Measurements from ENCODE around the gene HTR1B.

The HTR1B gene, protein sequence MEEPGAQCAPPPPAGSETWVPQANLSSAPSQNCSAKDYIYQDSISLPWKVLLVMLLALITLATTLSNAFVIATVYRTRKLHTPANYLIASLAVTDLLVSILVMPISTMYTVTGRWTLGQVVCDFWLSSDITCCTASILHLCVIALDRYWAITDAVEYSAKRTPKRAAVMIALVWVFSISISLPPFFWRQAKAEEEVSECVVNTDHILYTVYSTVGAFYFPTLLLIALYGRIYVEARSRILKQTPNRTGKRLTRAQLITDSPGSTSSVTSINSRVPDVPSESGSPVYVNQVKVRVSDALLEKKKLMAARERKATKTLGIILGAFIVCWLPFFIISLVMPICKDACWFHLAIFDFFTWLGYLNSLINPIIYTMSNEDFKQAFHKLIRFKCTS

GRCh38 chr6:77463308-77463860 is at the start of gene HTR1B:
Gene HTR1B, minus strand, starts transcription at chr6:77463491. Its CDS starts 88 bp downstream, at chr6:77463403.
- H3K27ac ChIP-seq (ENCODE audit: low read depth, low read length) = no peak within 1 kb of the TSS
- no peaks in the 10 kb centered on the region for H3K4me1 ChIP-seq (ENCODE audit: control insufficient read depth, insufficient read depth, low read length, unreplicated experiment)
- no peaks in the 10 kb centered on the region for H3K79me2 ChIP-seq (ENCODE audit: control insufficient read depth, insufficient read depth, low read length, unreplicated experiment)
- H2AFZ ChIP-seq (ENCODE audit: low read length, unreplicated experiment) = peak within 1 kb of the TSS; percentile 68
- peaks cover 38% of the 10 kb centered on the region for H3K27me3 ChIP-seq (ENCODE audit: insufficient read depth, low read length)
- peak within 1 kb of the TSS; percentile 75 for H3K4me3 ChIP-seq (ENCODE audit: low read depth, low read length)
- no peaks in the 10 kb centered on the region for H3K36me3 ChIP-seq (ENCODE audit: insufficient read depth, low read length)

- Histone ChIP-seq H3K4me3 (ENCODE audit: low read depth, low read length) (no peak overlapping the region), H3K36me3 (ENCODE audit: insufficient read depth, low read length) (no peaks in the 10 kb centered on the region), H3K27me3 (ENCODE audit: insufficient read depth, low read length) (no peaks in the 10 kb centered on the region), H3K27ac (ENCODE audit: low read depth, low read length) (no peak overlapping the region), H3K79me2 (ENCODE audit: control insufficient read depth, insufficient read depth, low read length, unreplicated experiment) (no peaks in the 10 kb centered on the region), H3K4me1 (ENCODE audit: control insufficient read depth, insufficient read depth, low read length, unreplicated experiment) (no peaks in the 10 kb centered on the region), H2AFZ (ENCODE audit: low read length, unreplicated experiment) (no peak overlapping the region)
Observed at GRCh38 chr6:77512554-77512953, 49.3 kb upstream of the HTR1B start.

- Histone ChIP-seq H3K79me2 (ENCODE audit: control insufficient read depth, insufficient read depth, low read length, unreplicated experiment) (no peaks in the 10 kb centered on the region), H3K36me3 (ENCODE audit: insufficient read depth, low read length) (no peaks in the 10 kb centered on the region), H2AFZ (ENCODE audit: low read length, unreplicated experiment) (no peak overlapping the region), H3K4me1 (ENCODE audit: control insufficient read depth, insufficient read depth, low read length, unreplicated experiment) (no peaks in the 10 kb centered on the region), H3K27me3 (ENCODE audit: insufficient read depth, low read length) (no peaks in the 10 kb centered on the region), H3K27ac (ENCODE audit: low read depth, low read length) (no peak overlapping the region), H3K4me3 (ENCODE audit: low read depth, low read length) (no peak overlapping the region)
Observed at GRCh38 chr6:77511860-77512259, 48.6 kb upstream of the HTR1B start.

- H3K79me2 ChIP-seq (ENCODE audit: control insufficient read depth, insufficient read depth, low read length, unreplicated experiment) = no peaks in the 10 kb centered on the region
- H3K4me1 ChIP-seq (ENCODE audit: control insufficient read depth, insufficient read depth, low read length, unreplicated experiment) = no peaks in the 10 kb centered on the region
- no peaks in the 10 kb centered on the region for H3K36me3 ChIP-seq (ENCODE audit: insufficient read depth, low read length)
- H3K27me3 ChIP-seq (ENCODE audit: insufficient read depth, low read length) = no peaks in the 10 kb centered on the region; the same call in none of the 2 replicates
- no peak overlapping the region for H3K4me3 ChIP-seq (ENCODE audit: low read depth, low read length)
- no peak overlapping the region for H3K27ac ChIP-seq (ENCODE audit: low read depth, low read length)
- no peak overlapping the region for H2AFZ ChIP-seq (ENCODE audit: low read length, unreplicated experiment)
Observed at GRCh38 chr6:77502981-77503380, 39.7 kb upstream of the HTR1B start.

- no peaks in the 10 kb centered on the region for H3K36me3 ChIP-seq (ENCODE audit: insufficient read depth, low read length)
- peaks cover 27% of the 10 kb centered on the region; the same call in 1 of the 2 replicates for H3K27me3 ChIP-seq (ENCODE audit: insufficient read depth, low read length)
- no peak overlapping the region for H2AFZ ChIP-seq (ENCODE audit: low read length, unreplicated experiment)
- H3K27ac ChIP-seq (ENCODE audit: low read depth, low read length) = no peak overlapping the region
- no peaks in the 10 kb centered on the region for H3K4me1 ChIP-seq (ENCODE audit: control insufficient read depth, insufficient read depth, low read length, unreplicated experiment)
- H3K79me2 ChIP-seq (ENCODE audit: control insufficient read depth, insufficient read depth, low read length, unreplicated experiment) = no peaks in the 10 kb centered on the region
- no peak overlapping the region for H3K4me3 ChIP-seq (ENCODE audit: low read depth, low read length)
Observed at GRCh38 chr6:77492530-77492929, 29.2 kb upstream of the HTR1B start.

- Histone ChIP-seq H3K36me3 (ENCODE audit: insufficient read depth, low read length) (no peaks in the 10 kb centered on the region), H2AFZ (ENCODE audit: low read length, unreplicated experiment) (no peak overlapping the region), H3K27me3 (ENCODE audit: insufficient read depth, low read length) (0 out of 2 replicates have a peak, but pooled peaks cover 3% of the 10 kb centered on the region), H3K27ac (ENCODE audit: low read depth, low read length) (no peak overlapping the region), H3K4me3 (ENCODE audit: low read depth, low read length) (no peak overlapping the region), H3K4me1 (ENCODE audit: control insufficient read depth, insufficient read depth, low read length, unreplicated experiment) (no peaks in the 10 kb centered on the region), H3K79me2 (ENCODE audit: control insufficient read depth, insufficient read depth, low read length, unreplicated experiment) (no peaks in the 10 kb centered on the region)
Observed at GRCh38 chr6:77487808-77488425, 24.6 kb upstream of the HTR1B start.

GRCh38 chr6:77482981-77483380 is 19.7 kb upstream of the HTR1B start:
- H3K27ac ChIP-seq (ENCODE audit: low read depth, low read length) = no peak overlapping the region
- no peaks in the 10 kb centered on the region for H3K36me3 ChIP-seq (ENCODE audit: insufficient read depth, low read length)
- H3K79me2 ChIP-seq (ENCODE audit: control insufficient read depth, insufficient read depth, low read length, unreplicated experiment) = no peaks in the 10 kb centered on the region
- H2AFZ ChIP-seq (ENCODE audit: low read length, unreplicated experiment) = no peak overlapping the region
- H3K27me3 ChIP-seq (ENCODE audit: insufficient read depth, low read length) = no peaks in the 10 kb centered on the region
- H3K4me1 ChIP-seq (ENCODE audit: control insufficient read depth, insufficient read depth, low read length, unreplicated experiment) = no peaks in the 10 kb centered on the region
- H3K4me3 ChIP-seq (ENCODE audit: low read depth, low read length) = no peak overlapping the region

DNA sequence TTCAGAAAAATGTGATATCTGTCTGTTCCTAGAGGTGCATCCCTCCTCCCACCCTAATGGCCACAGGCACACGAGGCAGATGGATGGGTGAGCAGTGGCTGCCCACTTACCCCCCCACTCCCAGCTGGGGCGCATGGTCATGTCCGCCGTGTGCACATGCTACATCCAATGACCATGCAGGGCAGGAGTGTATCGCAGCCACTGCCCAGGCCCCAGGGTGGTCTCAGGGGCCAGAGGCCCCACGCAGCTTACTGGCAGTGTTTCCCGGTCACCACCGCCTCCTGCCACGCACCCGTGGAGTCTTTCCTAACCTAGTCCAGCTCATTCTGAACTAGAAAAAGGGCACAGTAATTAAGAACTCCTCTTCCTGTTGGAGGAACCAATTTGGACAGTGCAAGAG is 11.7 kb upstream of the HTR1B start:
- H3K4me3 ChIP-seq (ENCODE audit: low read depth, low read length) = no peak overlapping the region
- H3K79me2 ChIP-seq (ENCODE audit: control insufficient read depth, insufficient read depth, low read length, unreplicated experiment) = no peaks in the 10 kb centered on the region
- H3K36me3 ChIP-seq (ENCODE audit: insufficient read depth, low read length) = no peaks in the 10 kb centered on the region
- no peaks in the 10 kb centered on the region for H3K27me3 ChIP-seq (ENCODE audit: insufficient read depth, low read length)
- H2AFZ ChIP-seq (ENCODE audit: low read length, unreplicated experiment) = peak overlapping the region; percentile 52
- no peak overlapping the region for H3K27ac ChIP-seq (ENCODE audit: low read depth, low read length)
- H3K4me1 ChIP-seq (ENCODE audit: control insufficient read depth, insufficient read depth, low read length, unreplicated experiment) = no peaks in the 10 kb centered on the region

DNA sequence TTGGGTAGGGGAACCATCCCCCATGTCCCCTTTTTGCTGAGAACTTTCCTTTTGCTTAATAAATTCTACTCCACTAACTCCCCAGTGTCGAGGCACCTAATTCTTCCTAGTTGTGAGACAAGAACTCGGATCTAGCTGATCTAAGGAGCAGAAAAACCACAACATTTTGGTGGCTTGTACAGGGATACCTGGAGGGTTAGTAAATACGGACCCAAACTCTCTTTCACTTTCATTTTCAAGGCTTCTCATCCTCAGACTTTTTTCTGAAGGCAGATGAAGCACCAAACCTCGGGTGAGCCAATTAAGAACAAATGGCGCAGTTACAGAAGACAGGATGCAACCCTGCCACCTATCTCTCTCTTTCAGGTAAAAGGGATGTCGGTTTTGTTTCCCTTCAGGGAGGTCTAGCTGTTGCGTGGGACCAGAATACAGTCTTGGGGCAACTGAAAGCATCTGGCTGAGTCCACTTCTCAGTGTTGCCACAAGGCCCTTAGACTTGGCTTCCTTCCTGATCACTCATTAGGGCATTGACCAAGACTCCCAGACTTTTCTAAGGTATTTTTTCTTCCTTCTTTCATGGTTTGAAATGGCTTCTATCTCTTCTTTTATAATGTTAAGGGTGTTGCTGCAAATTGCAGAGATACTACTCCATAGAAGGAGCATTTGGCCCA is 11.1 kb upstream of the HTR1B start:
- no peaks in the 10 kb centered on the region for H3K36me3 ChIP-seq (ENCODE audit: insufficient read depth, low read length)
- peak overlapping the region; percentile 50; the same call in 1 of the 2 replicates for H3K4me3 ChIP-seq (ENCODE audit: low read depth, low read length)
- H3K27me3 ChIP-seq (ENCODE audit: insufficient read depth, low read length) = no peaks in the 10 kb centered on the region
- no peak overlapping the region for H3K27ac ChIP-seq (ENCODE audit: low read depth, low read length)
- peak overlapping the region; percentile 52 for H2AFZ ChIP-seq (ENCODE audit: low read length, unreplicated experiment)
- no peaks in the 10 kb centered on the region for H3K4me1 ChIP-seq (ENCODE audit: control insufficient read depth, insufficient read depth, low read length, unreplicated experiment)
- H3K79me2 ChIP-seq (ENCODE audit: control insufficient read depth, insufficient read depth, low read length, unreplicated experiment) = no peaks in the 10 kb centered on the region

- Histone ChIP-seq H3K27ac (ENCODE audit: low read depth, low read length) (no peak overlapping the region), H2AFZ (ENCODE audit: low read length, unreplicated experiment) (no peak overlapping the region), H3K4me1 (ENCODE audit: control insufficient read depth, insufficient read depth, low read length, unreplicated experiment) (no peaks in the 10 kb centered on the region), H3K79me2 (ENCODE audit: control insufficient read depth, insufficient read depth, low read length, unreplicated experiment) (no peaks in the 10 kb centered on the region), H3K27me3 (ENCODE audit: insufficient read depth, low read length) (no peaks in the 10 kb centered on the region), H3K4me3 (ENCODE audit: low read depth, low read length) (no peak overlapping the region), H3K36me3 (ENCODE audit: insufficient read depth, low read length) (no peaks in the 10 kb centered on the region)
Observed at GRCh38 chr6:77470983-77471382, 7.7 kb upstream of the HTR1B start.

All from ACC112 (cell line).